ENCODE measurements around the gene TBL1X. TPM values are rescaled to one million over a fixed set of nuclear protein-coding genes. Genes with fewer than 3 reads are reported as not detected.
"Not testable (repeated sequence)": the region's sequence is repeated elsewhere in the genome, so short reads cannot be mapped to it uniquely, and the experiment has no call there.

Gene TBL1X
- total and polyA plus RNA-seq, 7 experiments from 2014 or later: 11.8 to 58.8 (median 28.9) TPM

GRCh38 chrX:9440116-9440844 lies 24.6 kb upstream of the TBL1X start:
- no peak overlapping the region for H3K4me3 Mint-ChIP-seq
- Histone ChIP-seq H3K27me3 (ENCODE audit: control insufficient read depth in 2 of 2, insufficient read depth in 2 of 2, low read length in 2 of 2) (no peaks in the 10 kb centered on the region), H3K4me3 (ENCODE audit: low read length) (no peak overlapping the region), H3K9me3 (ENCODE audit: control insufficient read depth in 2 of 3, low read length in 3 of 3) (no peaks in the 10 kb centered on the region), H3K27ac (ENCODE audit: low read depth, low read length) (no peak overlapping the region), H3K4me1 (ENCODE audit: control insufficient read depth in 2 of 2, insufficient read depth in 2 of 2, low read length in 2 of 2) (no peaks in the 10 kb centered on the region), H3K36me3 (ENCODE audit: control insufficient read depth in 2 of 3, insufficient read depth in 3 of 3, low read length in 3 of 3) (no peaks in the 10 kb centered on the region)
- DNase-seq (no peak), ATAC-seq (no peak)
- no peaks in the 10 kb centered on the region for H3K36me3 Mint-ChIP-seq
- no peaks in the 10 kb centered on the region for H3K27me3 Mint-ChIP-seq
- CTCF ChIA-PET: no interaction called here
- intact Hi-C loops (cut with micrococcal nuclease): no loop called here
- H3K4me1 Mint-ChIP-seq: peaks cover 5 to 16% (median 14%) of the 10 kb centered on the region in 7 donors
- H3K9me3 Mint-ChIP-seq: peaks cover 0 to 5% (median 0%) of the 10 kb centered on the region in 11 donors
- H3K27ac Mint-ChIP-seq: peak overlapping the region in 6 of 9 donors; percentile 15 to 77 (median 60)
- POLR2A ChIA-PET: no interaction called here

GRCh38 chrX:9442056-9442455 lies 22.8 kb upstream of the TBL1X start:
- Histone ChIP-seq H3K36me3 (ENCODE audit: control insufficient read depth in 2 of 3, insufficient read depth in 3 of 3, low read length in 3 of 3) (no peaks in the 10 kb centered on the region), H3K27me3 (ENCODE audit: control insufficient read depth in 2 of 2, insufficient read depth in 2 of 2, low read length in 2 of 2) (no peaks in the 10 kb centered on the region), H3K9me3 (ENCODE audit: control insufficient read depth in 2 of 3, low read length in 3 of 3) (no peaks in the 10 kb centered on the region), H3K4me3 (ENCODE audit: low read length) (no peak overlapping the region), H3K4me1 (ENCODE audit: control insufficient read depth in 2 of 2, insufficient read depth in 2 of 2, low read length in 2 of 2) (no peaks in the 10 kb centered on the region), H3K27ac (ENCODE audit: low read depth, low read length) (no peak overlapping the region)
- no peaks in the 10 kb centered on the region for H3K36me3 Mint-ChIP-seq
- H3K9me3 Mint-ChIP-seq: peaks cover 0 to 5% (median 0%) of the 10 kb centered on the region in 11 donors
- ATAC-seq (no peak), DNase-seq (no peak)
- POLR2A ChIA-PET: no interaction called here
- no peak overlapping the region for H3K27ac Mint-ChIP-seq
- intact Hi-C loops (cut with micrococcal nuclease): no loop called here
- H3K4me1 Mint-ChIP-seq: peaks cover 5 to 16% (median 14%) of the 10 kb centered on the region in 7 donors
- CTCF ChIA-PET: interaction anchor here (0.5 kb wide), 1 partner anchor 470 kb away, joined by 3 read pairs; no protein-coding TSS in a partner anchor
- no peaks in the 10 kb centered on the region for H3K27me3 Mint-ChIP-seq
- H3K4me3 Mint-ChIP-seq: no peak overlapping the region

- DNase-seq: no peak
- CTCF ChIA-PET: no interaction called here
- Mint-ChIP-seq H3K27ac (peak overlapping the region in 1 of 9 donors; percentile 51), H3K27me3 (no peaks in the 10 kb centered on the region), H3K4me3 (no peak overlapping the region), H3K4me1 (peaks cover 3 to 16% (median 14%) of the 10 kb centered on the region in 7 donors), H3K9me3 (peaks cover 0 to 5% (median 0%) of the 10 kb centered on the region in 11 donors), H3K36me3 (no peaks in the 10 kb centered on the region)
- no peak overlapping the region for H3K27ac ChIP-seq (ENCODE audit: low read depth, low read length)
- no peaks in the 10 kb centered on the region for H3K36me3 ChIP-seq (ENCODE audit: control insufficient read depth in 2 of 3, insufficient read depth in 3 of 3, low read length in 3 of 3)
- H3K4me3 ChIP-seq (ENCODE audit: low read length): no peak overlapping the region
- ATAC-seq: no peak
- POLR2A ChIA-PET: no interaction called here
- intact Hi-C loops (cut with micrococcal nuclease): no loop called here
- H3K27me3 ChIP-seq (ENCODE audit: control insufficient read depth in 2 of 2, insufficient read depth in 2 of 2, low read length in 2 of 2): no peaks in the 10 kb centered on the region
- no peaks in the 10 kb centered on the region for H3K4me1 ChIP-seq (ENCODE audit: control insufficient read depth in 2 of 2, insufficient read depth in 2 of 2, low read length in 2 of 2)
- H3K9me3 ChIP-seq (ENCODE audit: control insufficient read depth in 2 of 3, low read length in 3 of 3): no peaks in the 10 kb centered on the region
These were observed 21.5 kb upstream of the TBL1X start for GRCh38 chrX:9443327-9443726.

- Histone ChIP-seq H3K4me1 (ENCODE audit: control insufficient read depth in 2 of 2, insufficient read depth in 2 of 2, low read length in 2 of 2) (no peaks in the 10 kb centered on the region), H3K27me3 (ENCODE audit: control insufficient read depth in 2 of 2, insufficient read depth in 2 of 2, low read length in 2 of 2) (no peaks in the 10 kb centered on the region), H3K36me3 (ENCODE audit: control insufficient read depth in 2 of 3, insufficient read depth in 3 of 3, low read length in 3 of 3) (no peaks in the 10 kb centered on the region), H3K4me3 (ENCODE audit: low read length) (no peak overlapping the region), H3K9me3 (ENCODE audit: control insufficient read depth in 2 of 3, low read length in 3 of 3) (no peaks in the 10 kb centered on the region), H3K27ac (ENCODE audit: low read depth, low read length) (no peak overlapping the region)
- Mint-ChIP-seq H3K4me3 (no peak overlapping the region), H3K4me1 (peaks cover 0 to 6% (median 4%) of the 10 kb centered on the region in 7 donors), H3K36me3 (peaks cover 0 to 2% (median 0%) of the 10 kb centered on the region in 5 donors), H3K27ac (no peak overlapping the region), H3K27me3 (no peaks in the 10 kb centered on the region), H3K9me3 (peaks cover 0 to 3% (median 0%) of the 10 kb centered on the region in 11 donors)
- DNase-seq (no peak), ATAC-seq (no peak)
- POLR2A ChIA-PET: no interaction called here
- intact Hi-C loops (cut with micrococcal nuclease): no loop called here
- CTCF ChIA-PET: no interaction called here
These were observed 17.0 kb upstream of the TBL1X start for GRCh38 chrX:9447906-9448305.

- Mint-ChIP-seq H3K4me3 (peak overlapping the region; percentile 36 to 79 (median 64)), H3K27ac (peak overlapping the region; percentile 77 to 99 (median 96)), H3K4me1 (peaks cover 5 to 47% (median 33%) of the 10 kb centered on the region in 7 donors), H3K36me3 (no peaks in the 10 kb centered on the region), H3K9me3 (peaks cover 0 to 4% (median 0%) of the 10 kb centered on the region in 11 donors), H3K27me3 (no peaks in the 10 kb centered on the region)
- Histone ChIP-seq H3K36me3 (ENCODE audit: control insufficient read depth in 2 of 3, insufficient read depth in 3 of 3, low read length in 3 of 3) (no peaks in the 10 kb centered on the region), H3K4me3 (ENCODE audit: low read length) (peak overlapping the region; percentile 11), H3K27me3 (ENCODE audit: control insufficient read depth in 2 of 2, insufficient read depth in 2 of 2, low read length in 2 of 2) (no peaks in the 10 kb centered on the region), H3K27ac (ENCODE audit: low read depth, low read length) (peak overlapping the region; percentile 88), H3K9me3 (ENCODE audit: control insufficient read depth in 2 of 3, low read length in 3 of 3) (no peaks in the 10 kb centered on the region), H3K4me1 (ENCODE audit: control insufficient read depth in 2 of 2, insufficient read depth in 2 of 2, low read length in 2 of 2) (peaks cover 9 to 20% of the 10 kb centered on the region in 2 donors)
- ChIA-PET CTCF (interaction anchor here (0.9 to 1.2 kb wide), 2 partner anchors 77 to 488 kb away, joined by 3 read pairs; no protein-coding TSS in a partner anchor), POLR2A (interaction anchor here (0.9 kb wide), 1 partner anchor 12 kb away, joined by 3 read pairs; no protein-coding TSS in a partner anchor)
- DNase-seq (peak in 8 of 9 donors; percentile 8 to 87 (median 81)), ATAC-seq (peak; percentile 96)
- intact Hi-C loops (cut with micrococcal nuclease): loop anchor here (1.0 to 2.0 kb wide), 4 partner anchors 8 to 642 kb away; no protein-coding TSS in a partner anchor
These were observed 8.4 kb upstream of the TBL1X start for GRCh38 chrX:9456250-9457074.

GRCh38 chrX:9458034-9458433 lies 6.8 kb upstream of the TBL1X start:
- H3K27ac ChIP-seq (ENCODE audit: low read depth, low read length); H3K27me3 ChIP-seq (ENCODE audit: control insufficient read depth in 2 of 2, insufficient read depth in 2 of 2, low read length in 2 of 2); intact Hi-C loops (cut with micrococcal nuclease); DNase-seq; H3K36me3 ChIP-seq (ENCODE audit: control insufficient read depth in 2 of 3, insufficient read depth in 3 of 3, low read length in 3 of 3); POLR2A ChIA-PET; H3K9me3 Mint-ChIP-seq; ATAC-seq; H3K27me3 Mint-ChIP-seq; H3K36me3 Mint-ChIP-seq; H3K4me3 ChIP-seq (ENCODE audit: low read length); H3K4me3 Mint-ChIP-seq; H3K9me3 ChIP-seq (ENCODE audit: control insufficient read depth in 2 of 3, low read length in 3 of 3): not testable (repeated sequence)
- Mint-ChIP-seq H3K4me1 (peaks cover 14 to 60% (median 48%) of the 10 kb centered on the region in 7 donors), H3K27ac (peak overlapping the region in 7 of 9 donors; percentile 17 to 94 (median 61))
- H3K4me1 ChIP-seq (ENCODE audit: control insufficient read depth in 2 of 2, insufficient read depth in 2 of 2, low read length in 2 of 2): peaks cover 17 to 29% of the 10 kb centered on the region in 2 donors
- CTCF ChIA-PET: interaction anchor here (1.2 kb wide), 1 partner anchor 489 kb away, joined by 3 read pairs; no protein-coding TSS in a partner anchor
